HG02943 (cell line): ENCODE data around the gene SIGLEC10.

Experiments
- ATAC-seq: cut with Tn5 transposase; IDR thresholded peaks from one replicate; pipeline ENCODE4 v1.9.1; 2021; ENCODE audit warnings: mild to moderate bottlenecking, low read depth, moderate library complexity; ENCODE audit not compliant: unreplicated experiment

SIGLEC10 gene

GRCh38 chr19:51367565-51368365, 49.7 kb downstream of the SIGLEC10 start:
- peak; percentile 75 for ATAC-seq

- ATAC-seq: peak; percentile 12
These were observed 50.2 kb downstream of the SIGLEC10 start for GRCh38 chr19:51367255-51367564.

- peak; percentile 42 for ATAC-seq
These were observed 50.8 kb downstream of the SIGLEC10 start for GRCh38 chr19:51366389-51367254.

DNA sequence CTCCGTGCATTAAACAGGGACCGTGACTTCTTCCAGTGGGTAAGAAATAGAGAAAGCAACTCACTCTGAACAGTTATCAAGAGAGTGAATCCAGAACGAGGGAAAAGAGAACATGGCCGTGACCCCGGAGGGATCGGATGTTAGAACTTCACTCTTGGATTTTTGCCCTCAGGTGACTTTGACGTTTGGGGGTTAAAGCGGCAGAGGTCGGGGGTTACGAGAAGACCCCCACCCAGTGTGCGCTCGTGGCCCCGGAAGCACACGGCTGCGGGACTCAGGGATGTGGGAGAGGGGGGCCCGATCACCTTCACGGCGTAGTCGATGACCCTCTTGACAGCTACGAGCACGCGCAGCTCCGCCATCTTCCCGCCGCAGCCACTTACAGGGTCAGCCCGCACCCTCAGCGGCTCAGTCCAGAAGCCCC, 51.5 kb downstream of the SIGLEC10 start, which contains the start of gene ETFB:
Gene ETFB (minus strand): TSS at position 424 of the 424 bp plus-strand sequence. CDS start 62 bp downstream, at position 362.
- ATAC-seq: no peak

GRCh38 chr19:51365211-51365964, 52.1 kb downstream of the SIGLEC10 start:
- no peak for ATAC-seq

DNA sequence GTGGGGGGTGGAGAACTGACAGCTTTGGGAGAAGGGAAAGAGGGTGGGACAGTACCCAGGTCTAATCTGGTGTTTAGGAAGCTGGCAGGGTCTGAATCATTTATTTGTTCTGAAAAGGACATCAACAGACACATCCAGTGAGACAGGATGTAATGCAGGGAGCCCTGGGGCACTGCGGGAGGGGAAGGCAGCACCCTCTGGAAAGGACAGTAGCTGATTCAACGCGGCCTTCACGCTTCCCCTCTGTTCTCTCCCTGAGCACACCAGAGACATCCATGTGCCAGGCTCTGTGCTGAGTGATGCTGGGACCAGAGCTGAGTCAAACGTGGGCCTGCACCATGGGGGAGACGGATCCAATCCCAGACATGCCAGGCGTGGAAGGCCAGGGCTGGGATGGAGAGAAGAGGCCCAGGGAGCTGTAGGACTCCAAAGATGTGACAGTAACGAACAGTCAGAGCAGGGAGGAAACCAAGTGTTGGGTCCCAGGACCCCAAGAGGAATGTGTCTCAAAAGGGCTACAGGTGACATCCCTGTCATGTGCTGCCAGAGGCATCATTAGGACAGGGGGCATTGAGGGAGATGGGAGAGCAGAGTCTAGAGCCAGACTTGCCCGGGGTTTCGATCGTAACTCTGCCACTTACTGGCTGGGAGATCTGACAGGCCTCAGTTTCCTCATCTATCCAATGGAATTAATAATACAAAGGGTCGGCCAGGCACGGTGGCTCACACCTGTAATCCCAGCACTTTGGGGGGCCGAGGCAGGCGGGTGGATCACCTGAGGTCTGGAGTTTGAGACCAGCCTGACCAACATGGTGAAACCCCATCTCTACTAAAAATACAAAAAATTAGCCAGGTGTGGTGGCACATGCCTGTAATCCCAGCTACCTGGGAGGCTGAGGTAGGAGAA, 53.0 kb downstream of the SIGLEC10 start:
- no peak for ATAC-seq

- ATAC-seq: no peak
These were observed 56.2 kb downstream of the SIGLEC10 start for GRCh38 chr19:51361239-51361638.
